ENCODE measurements around the gene MCTP1. TPM values are rescaled to one million over a fixed set of nuclear protein-coding genes. Genes with fewer than 3 reads are reported as not detected.

The MCTP1 gene
- total and polyA plus RNA-seq, 10 of the 15 experiments (the other 5 are each of a cell fraction or from before 2014, with no cell fraction given): 12.6 to 45.9 (median 18.8) TPM

DNA sequence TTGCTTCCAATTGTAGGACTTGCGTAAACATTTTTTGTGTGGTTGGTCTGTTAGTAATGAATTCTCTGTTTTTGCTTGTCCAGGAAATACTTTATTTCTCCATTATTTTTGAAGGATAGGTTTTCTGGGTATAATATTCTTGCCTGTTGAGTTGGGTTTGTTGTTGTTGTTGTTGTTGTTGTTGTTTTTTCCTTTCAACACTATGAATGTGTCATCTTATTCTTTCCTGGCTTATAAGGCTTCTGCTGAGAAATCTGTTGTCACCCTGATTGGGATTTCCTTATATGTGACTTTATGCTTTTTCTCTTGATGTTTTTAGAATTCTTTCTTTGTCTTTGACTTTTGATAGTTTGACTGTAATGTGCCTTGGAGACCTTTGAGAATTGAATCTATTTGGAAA lies 626.6 kb downstream of the MCTP1 start (continued):
- TF ChIP-seq EP300 (IDR thresholded peaks at IDR 0.05; ENCODE audit: borderline replicate concordance in 1 of 2, control insufficient read depth in 1 of 2, low read depth in 2 of 2, low read length in 2 of 2) (no peak), HDAC6 (IDR thresholded peaks at IDR 0.05; ENCODE audit: unreplicated experiment) (no peak), NFYA (IDR thresholded peaks at IDR 0.05; ENCODE audit: borderline replicate concordance, low read depth, low read length) (no peak), KLF5 (IDR thresholded peaks at IDR 0.05; ENCODE audit: partially characterized antibody) (no peak), IRF3 (IDR thresholded peaks at IDR 0.05) (no peak)
- TF ChIP-seq, protein P1, sequence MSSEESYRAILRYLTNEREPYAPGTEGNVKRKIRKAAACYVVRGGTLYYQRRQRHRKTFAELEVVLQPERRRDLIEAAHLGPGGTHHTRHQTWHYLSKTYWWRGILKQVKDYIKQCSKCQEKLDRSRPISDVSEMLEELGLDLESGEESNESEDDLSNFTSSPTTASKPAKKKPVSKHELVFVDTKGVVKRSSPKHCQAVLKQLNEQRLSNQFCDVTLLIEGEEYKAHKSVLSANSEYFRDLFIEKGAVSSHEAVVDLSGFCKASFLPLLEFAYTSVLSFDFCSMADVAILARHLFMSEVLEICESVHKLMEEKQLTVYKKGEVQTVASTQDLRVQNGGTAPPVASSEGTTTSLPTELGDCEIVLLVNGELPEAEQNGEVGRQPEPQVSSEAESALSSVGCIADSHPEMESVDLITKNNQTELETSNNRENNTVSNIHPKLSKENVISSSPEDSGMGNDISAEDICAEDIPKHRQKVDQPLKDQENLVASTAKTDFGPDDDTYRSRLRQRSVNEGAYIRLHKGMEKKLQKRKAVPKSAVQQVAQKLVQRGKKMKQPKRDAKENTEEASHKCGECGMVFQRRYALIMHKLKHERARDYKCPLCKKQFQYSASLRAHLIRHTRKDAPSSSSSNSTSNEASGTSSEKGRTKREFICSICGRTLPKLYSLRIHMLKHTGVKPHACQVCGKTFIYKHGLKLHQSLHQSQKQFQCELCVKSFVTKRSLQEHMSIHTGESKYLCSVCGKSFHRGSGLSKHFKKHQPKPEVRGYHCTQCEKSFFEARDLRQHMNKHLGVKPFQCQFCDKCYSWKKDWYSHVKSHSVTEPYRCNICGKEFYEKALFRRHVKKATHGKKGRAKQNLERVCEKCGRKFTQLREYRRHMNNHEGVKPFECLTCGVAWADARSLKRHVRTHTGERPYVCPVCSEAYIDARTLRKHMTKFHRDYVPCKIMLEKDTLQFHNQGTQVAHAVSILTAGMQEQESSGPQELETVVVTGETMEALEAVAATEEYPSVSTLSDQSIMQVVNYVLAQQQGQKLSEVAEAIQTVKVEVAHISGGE (CRISPR knock-in tag; IDR thresholded peaks at IDR 0.05): no peak

Small RNA genes within 50 kb of the gene (small RNA-seq; reads per million reads assigned to genes)
- gene RF02271: not detected

Other genes starting within 250 kb of the MCTP1 start
- not detected in 2 replicates for gene FAM81B, start 106.3 kb upstream of the MCTP1 start, total RNA-seq (2014; rRNA removed)
- not detected in 2 replicates for gene FAM81B, start 106.3 kb upstream of the MCTP1 start, total RNA-seq (2014; rRNA removed; fragmentation: Illumina TruSeq; extraction: Trizol)
- not detected in 2 replicates for gene FAM81B, start 106.3 kb upstream of the MCTP1 start, total RNA-seq (2021)
- not detected in 2 replicates for gene FAM81B, start 106.3 kb upstream of the MCTP1 start, polyA plus RNA-seq (2011; rRNA removed)
- gene FAM81B, start 106.3 kb upstream of the MCTP1 start, polyA plus RNA-seq (2014; fragmentation: Illumina TruSeq; extraction: Trizol): not detected in 2 replicates
- gene FAM81B, start 106.3 kb upstream of the MCTP1 start, polyA plus RNA-seq (2014; fragmentation: Nextera tagmentation; extraction: Ambion mirVana): not detected
- gene FAM81B, start 106.3 kb upstream of the MCTP1 start, polyA plus RNA-seq (2014; rRNA removed): not detected in 2 replicates
- gene FAM81B, start 106.3 kb upstream of the MCTP1 start, polyA plus RNA-seq (2016; fragmentation: Nextera tagmentation; extraction: Ambion mirVana): not detected

Data from GM12878 (cell line).